Erythroblast (primary cell): Measurements from ENCODE around the gene PRR30.

Experiments
- GATA1 ChIP-seq: IDR thresholded peaks from 2 replicates; pipeline ENCODE4 v1.6.1; 2011; ENCODE audit warnings: low read depth, mild to moderate bottlenecking, control low read depth, low read length, moderate library complexity
- POLR2A ChIP-seq: IDR thresholded peaks from 2 replicates; pipeline ENCODE4 v1.6.1; 2011; ENCODE audit warnings: mild to moderate bottlenecking, low read length

DNA sequence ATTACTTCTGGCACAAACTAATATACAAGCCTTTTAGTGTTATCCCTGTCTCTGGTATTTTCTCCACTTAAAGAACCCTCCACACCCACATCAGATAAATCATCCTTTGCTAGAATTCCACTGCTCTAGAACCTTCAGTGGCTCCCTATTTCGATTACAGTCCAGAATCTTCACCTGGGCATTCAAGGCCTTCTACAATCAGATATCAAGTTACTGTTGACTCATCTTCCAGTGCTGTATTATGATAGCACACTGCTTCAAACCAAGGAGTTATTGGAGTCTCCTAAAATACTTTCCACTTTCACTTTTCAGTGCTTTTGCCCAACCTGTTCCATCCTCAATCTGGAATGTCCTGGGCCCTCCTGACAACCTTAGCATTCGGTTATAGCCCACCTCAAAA lies 23.7 kb downstream of the PRR30 start:
- TF ChIP-seq POLR2A (no peak), GATA1 (no peak)
